PC-3 (cell line): ENCODE results near the gene PEPD. TPM values are rescaled to one million over a fixed set of nuclear protein-coding genes. Genes with fewer than 3 reads are reported as not detected.

Source experiments
- ATAC-seq: fragments of 200-7000 bp; cut with Tn5 transposase; 2 replicates; pipeline ENCODE4 v1.9.1; 2020; ENCODE audit warnings: mild to moderate bottlenecking, moderate library complexity
- BruUV-seq: library from RNA; stranded (reverse); fragments of 400-500 nt; replicated peaks from 2 replicates; lab custom pipeline; 2021; lab: Mats Ljungman, UMichigan
- CTCF ChIA-PET: fragments of 300-600 bp; sonication (Branson Sonifier 250); formaldehyde crosslinking; loops from one replicate; lab custom pipeline; 2022; ENCODE audit warnings: antibody characterized with exemption; lab: Charles Lee
- POLR2A ChIA-PET: fragments of 300-600 bp; sonication (Branson Sonifier 250); formaldehyde crosslinking; loops from one replicate; lab custom pipeline; 2022; ENCODE audit warnings: antibody characterized with exemption; ENCODE audit not compliant: unreplicated experiment; lab: Charles Lee
- DNase-seq: peaks from one replicate; pipeline ENCODE4 v3.0.0-alpha.2; 2015
- H2AFZ ChIP-seq: fragments of 300-600 bp; sonication (generic); 2 replicates; pipeline ENCODE4 v1.6.0; 2016; ENCODE audit warnings: antibody characterized with exemption, low read length
- H3F3A ChIP-seq: fragments of 300-600 bp; sonication (generic); one replicate; pipeline ENCODE4 v1.6.0; 2017; ENCODE audit warnings: antibody characterized with exemption, low read length, control low read depth, mild to moderate bottlenecking; ENCODE audit not compliant: unreplicated experiment
- H3K27ac ChIP-seq: fragments of 300-600 bp; sonication (generic); 2 replicates; pipeline ENCODE4 v1.5.1; 2016; ENCODE audit warnings: mild to moderate bottlenecking, low read length
- H3K27me3 ChIP-seq: fragments of 300-600 bp; sonication (generic); 2 replicates; pipeline ENCODE4 v1.6.1; 2016; ENCODE audit warnings: low read length, mixed read lengths
- H3K36me3 ChIP-seq: fragments of 300-600 bp; sonication (generic); 2 replicates; pipeline ENCODE4 v1.6.1; 2016; ENCODE audit warnings: low read depth, mixed run types, low read length, mixed read lengths
- H3K4me1 ChIP-seq: fragments of 300-600 bp; sonication (generic); 2 replicates; pipeline ENCODE4 v1.5.1; 2016; ENCODE audit warnings: low read length; ENCODE audit not compliant: insufficient read depth
- H3K4me2 ChIP-seq: fragments of 300-600 bp; sonication (generic); 2 replicates; pipeline ENCODE4 v1.6.0; 2016; ENCODE audit warnings: low read length
- H3K4me3 ChIP-seq: fragments of 300-600 bp; sonication (generic); 2 replicates; pipeline ENCODE4 v1.5.1; 2016; ENCODE audit warnings: mild to moderate bottlenecking, low read length, mixed read lengths
- H3K79me2 ChIP-seq: fragments of 300-600 bp; sonication (generic); 2 replicates; pipeline ENCODE4 v1.6.1; 2017; ENCODE audit warnings: low read length, mixed read lengths
- H3K9ac ChIP-seq: fragments of 300-600 bp; sonication (generic); 2 replicates; pipeline ENCODE4 v1.6.0; 2016; ENCODE audit warnings: mild to moderate bottlenecking, low read length
- H3K9me2 ChIP-seq: fragments of 300-600 bp; sonication (generic); replicated peaks from 2 replicates; pipeline ENCODE4 v1.6.1; 2016; ENCODE audit warnings: mixed run types, low read length, mixed read lengths
- H3K9me3 ChIP-seq: fragments of 300-600 bp; sonication (generic); 2 replicates; pipeline ENCODE4 v1.6.1; 2016; ENCODE audit warnings: low read length, mixed read lengths
- H4K20me1 ChIP-seq: fragments of 300-600 bp; sonication (generic); 2 replicates; pipeline ENCODE4 v1.6.1; 2016; ENCODE audit warnings: low read length, mixed read lengths
- EZH2 ChIP-seq: fragments of 300-600 bp; sonication (generic); IDR thresholded peaks from one replicate; pipeline ENCODE4 v1.6.1; 2017; ENCODE audit warnings: antibody characterized with exemption, mild to moderate bottlenecking, low read length; ENCODE audit not compliant: unreplicated experiment
- EZH2phosphoT487 ChIP-seq: fragments of 300-600 bp; sonication (generic); IDR thresholded peaks from 2 replicates; pipeline ENCODE4 v1.6.1; 2018; ENCODE audit warnings: mild to moderate bottlenecking, antibody characterized with exemption, low read length, borderline replicate concordance
- intact Hi-C: fragments of 100-400 bp; cut with micrococcal nuclease; formaldehyde crosslinking; loops from 2 replicates; pipeline ENCODE4 v1.9.0; 2023
- total RNA-seq: library from RNA; depleted of rRNA; stranded (reverse); fragments of >200 nt; gene quantifications from 2 replicates; pipeline ENCODE4 v1.2.3, GENCODE V29; 2014
- TF ChIP-seq, protein P1 (sequence below): fragments of 300-600 bp; sonication (generic); conservative IDR thresholded peaks from 2 replicates; pipeline ENCODE4 v1.5.1; 2017; ENCODE audit warnings: antibody characterized with exemption, low read depth, mild to moderate bottlenecking, low read length

PEPD gene
- total RNA-seq, 1 experiment from 2014 or later, result 53.4 TPM

DNA sequence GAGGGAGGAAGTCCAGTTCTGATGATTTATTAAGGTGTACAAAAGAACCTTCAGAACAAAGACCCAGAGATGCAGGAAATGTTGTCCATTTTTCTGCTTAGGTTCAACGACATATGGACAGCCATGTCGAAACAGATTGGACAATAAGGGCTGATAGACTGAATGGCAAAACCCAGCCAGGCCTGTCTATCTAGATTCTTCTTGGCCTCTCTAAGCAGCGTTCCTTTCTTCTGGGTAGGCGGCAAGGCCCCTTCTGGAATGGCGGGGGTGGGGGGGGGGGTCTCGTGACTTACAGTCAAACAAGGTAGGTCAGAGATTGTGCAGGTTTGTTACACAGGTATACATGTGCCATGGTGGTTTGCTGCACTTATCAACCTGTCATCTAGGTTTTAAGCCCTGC is 39.7 kb upstream of the PEPD start:
- ChIA-PET POLR2A (no interaction called here), CTCF (no interaction called here)
- H3K36me3 ChIP-seq, result no peaks in the 10 kb centered on the region
- no peak overlapping the region for H2AFZ ChIP-seq
- no peaks in the 10 kb centered on the region for H3F3A ChIP-seq
- H3K4me1 ChIP-seq, result no peaks in the 10 kb centered on the region
- ATAC-seq (no peak), DNase-seq (no peak)
- H3K79me2 ChIP-seq, result no peaks in the 10 kb centered on the region
- BruUV-seq, result no TSS peak
- H3K9me3 ChIP-seq, result no peaks in the 10 kb centered on the region
- H3K9ac ChIP-seq, result no peak overlapping the region
- no peak overlapping the region for H3K27ac ChIP-seq
- no peaks in the 10 kb centered on the region for H4K20me1 ChIP-seq
- TF ChIP-seq EZH2phosphoT487 (no peak), EZH2 (no peak)
- TF ChIP-seq, protein P1, sequence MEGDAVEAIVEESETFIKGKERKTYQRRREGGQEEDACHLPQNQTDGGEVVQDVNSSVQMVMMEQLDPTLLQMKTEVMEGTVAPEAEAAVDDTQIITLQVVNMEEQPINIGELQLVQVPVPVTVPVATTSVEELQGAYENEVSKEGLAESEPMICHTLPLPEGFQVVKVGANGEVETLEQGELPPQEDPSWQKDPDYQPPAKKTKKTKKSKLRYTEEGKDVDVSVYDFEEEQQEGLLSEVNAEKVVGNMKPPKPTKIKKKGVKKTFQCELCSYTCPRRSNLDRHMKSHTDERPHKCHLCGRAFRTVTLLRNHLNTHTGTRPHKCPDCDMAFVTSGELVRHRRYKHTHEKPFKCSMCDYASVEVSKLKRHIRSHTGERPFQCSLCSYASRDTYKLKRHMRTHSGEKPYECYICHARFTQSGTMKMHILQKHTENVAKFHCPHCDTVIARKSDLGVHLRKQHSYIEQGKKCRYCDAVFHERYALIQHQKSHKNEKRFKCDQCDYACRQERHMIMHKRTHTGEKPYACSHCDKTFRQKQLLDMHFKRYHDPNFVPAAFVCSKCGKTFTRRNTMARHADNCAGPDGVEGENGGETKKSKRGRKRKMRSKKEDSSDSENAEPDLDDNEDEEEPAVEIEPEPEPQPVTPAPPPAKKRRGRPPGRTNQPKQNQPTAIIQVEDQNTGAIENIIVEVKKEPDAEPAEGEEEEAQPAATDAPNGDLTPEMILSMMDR, result no peak
- intact Hi-C loops, result no loop called here
- no peaks in the 10 kb centered on the region for H3K9me2 ChIP-seq
- peaks cover 16% of the 10 kb centered on the region; the same call in 1 of the 2 replicates for H3K27me3 ChIP-seq
- no peak overlapping the region for H3K4me3 ChIP-seq
- H3K4me2 ChIP-seq, result no peak overlapping the region

DNA sequence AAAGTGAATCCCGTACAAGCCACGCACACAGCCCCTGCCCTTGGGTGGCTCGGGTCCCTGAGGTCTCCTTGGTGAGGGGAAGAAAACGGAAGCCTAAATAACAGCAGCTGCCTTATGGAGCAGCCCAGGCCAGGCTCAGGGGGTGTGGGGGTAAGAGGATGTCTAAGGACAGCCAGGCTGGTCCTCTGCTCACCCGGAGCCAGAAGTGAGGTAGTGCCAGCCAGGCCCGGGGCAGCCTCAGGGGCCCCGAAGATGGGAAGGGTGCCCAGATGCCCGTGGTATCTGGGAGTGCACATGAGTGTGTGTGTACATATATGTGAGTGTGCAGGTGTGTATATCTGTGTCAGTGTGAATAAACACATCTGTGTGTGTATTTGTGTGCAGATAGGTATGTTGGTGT is 38.4 kb upstream of the PEPD start:
- no TSS peak for BruUV-seq
- DNase-seq (no peak), ATAC-seq (no peak)
- Histone ChIP-seq H3K9me2 (no peaks in the 10 kb centered on the region), H3K4me2 (no peak overlapping the region), H3K27me3 (peaks cover 9% of the 10 kb centered on the region; the same call in 1 of the 2 replicates), H3K36me3 (no peaks in the 10 kb centered on the region), H3K9me3 (no peaks in the 10 kb centered on the region), H3K4me3 (no peak overlapping the region), H3K9ac (no peak overlapping the region), H3K4me1 (no peaks in the 10 kb centered on the region), H4K20me1 (no peaks in the 10 kb centered on the region), H3K27ac (no peak overlapping the region), H3F3A (no peaks in the 10 kb centered on the region), H2AFZ (no peak overlapping the region), H3K79me2 (no peaks in the 10 kb centered on the region)
- intact Hi-C loops, result no loop called here
- ChIA-PET POLR2A (no interaction called here), CTCF (no interaction called here)
- TF ChIP-seq EZH2phosphoT487 (no peak), EZH2 (no peak)
- TF ChIP-seq, protein P1, result no peak

GRCh38 chr19:33558856-33559255 is 37.3 kb upstream of the PEPD start:
- Histone ChIP-seq H3K9ac (no peak overlapping the region), H3K9me3 (no peaks in the 10 kb centered on the region), H2AFZ (no peak overlapping the region), H3K9me2 (no peaks in the 10 kb centered on the region), H3K79me2 (no peaks in the 10 kb centered on the region), H3K27ac (no peak overlapping the region), H4K20me1 (no peaks in the 10 kb centered on the region), H3K4me2 (no peak overlapping the region), H3K36me3 (no peaks in the 10 kb centered on the region), H3K27me3 (no peaks in the 10 kb centered on the region), H3K4me1 (no peaks in the 10 kb centered on the region), H3F3A (no peaks in the 10 kb centered on the region), H3K4me3 (no peak overlapping the region)
- ChIA-PET POLR2A (no interaction called here), CTCF (no interaction called here)
- intact Hi-C loops, result no loop called here
- BruUV-seq, result no TSS peak
- no peak for DNase-seq
- no peak for TF ChIP-seq EZH2
- no peak for TF ChIP-seq EZH2phosphoT487
- TF ChIP-seq, protein P1, result no peak
- no peak for ATAC-seq
